Stimulated activated CD8-positive, alpha-beta memory T cell treated with anti-CD3 and anti-CD28 coated beads, Interleukin-7, amount 100 ng/mL, for 48 hours (primary cell): ENCODE results near the gene MX1.
A peak's percentile ranks its signal among the peaks of the same experiment; 100 is the strongest.

Experiments
- DNase-seq, 2 donors: peaks; one replicate each; pipeline ENCODE4 v3.0.0-alpha.2; 2020; ENCODE audit warnings: low read depth in 1 of 2; ENCODE audit errors: extremely low read depth in 1 of 2

MX1 gene, protein sequence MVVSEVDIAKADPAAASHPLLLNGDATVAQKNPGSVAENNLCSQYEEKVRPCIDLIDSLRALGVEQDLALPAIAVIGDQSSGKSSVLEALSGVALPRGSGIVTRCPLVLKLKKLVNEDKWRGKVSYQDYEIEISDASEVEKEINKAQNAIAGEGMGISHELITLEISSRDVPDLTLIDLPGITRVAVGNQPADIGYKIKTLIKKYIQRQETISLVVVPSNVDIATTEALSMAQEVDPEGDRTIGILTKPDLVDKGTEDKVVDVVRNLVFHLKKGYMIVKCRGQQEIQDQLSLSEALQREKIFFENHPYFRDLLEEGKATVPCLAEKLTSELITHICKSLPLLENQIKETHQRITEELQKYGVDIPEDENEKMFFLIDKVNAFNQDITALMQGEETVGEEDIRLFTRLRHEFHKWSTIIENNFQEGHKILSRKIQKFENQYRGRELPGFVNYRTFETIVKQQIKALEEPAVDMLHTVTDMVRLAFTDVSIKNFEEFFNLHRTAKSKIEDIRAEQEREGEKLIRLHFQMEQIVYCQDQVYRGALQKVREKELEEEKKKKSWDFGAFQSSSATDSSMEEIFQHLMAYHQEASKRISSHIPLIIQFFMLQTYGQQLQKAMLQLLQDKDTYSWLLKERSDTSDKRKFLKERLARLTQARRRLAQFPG

DNA sequence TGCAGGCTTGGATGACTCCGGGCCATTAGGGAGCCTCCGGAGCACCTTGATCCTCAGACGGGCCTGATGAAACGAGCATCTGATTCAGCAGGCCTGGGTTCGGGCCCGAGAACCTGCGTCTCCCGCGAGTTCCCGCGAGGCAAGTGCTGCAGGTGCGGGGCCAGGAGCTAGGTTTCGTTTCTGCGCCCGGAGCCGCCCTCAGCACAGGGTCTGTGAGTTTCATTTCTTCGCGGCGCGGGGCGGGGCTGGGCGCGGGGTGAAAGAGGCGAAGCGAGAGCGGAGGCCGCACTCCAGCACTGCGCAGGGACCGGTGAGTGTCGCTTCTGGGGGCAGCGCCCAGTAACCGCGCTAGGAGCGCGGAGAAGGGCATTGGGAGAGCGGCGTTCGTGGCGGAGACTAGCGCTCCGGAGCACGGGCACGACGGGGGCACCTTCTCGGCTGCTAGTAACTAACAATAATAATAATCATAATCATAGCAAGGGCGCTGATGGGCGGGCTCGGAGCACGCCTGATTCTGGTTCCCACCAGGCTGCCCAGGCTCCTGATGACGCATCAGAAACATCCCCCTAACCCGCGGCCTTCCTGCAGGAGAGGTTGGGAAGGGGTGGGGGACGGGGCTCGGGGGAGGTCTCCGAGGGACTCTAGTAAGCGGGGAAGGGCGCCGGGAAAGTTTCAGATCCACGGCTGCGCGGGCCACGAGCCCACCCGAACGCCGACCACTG lies at the start of gene MX1:
MX1 (plus strand) TSS at position 286 of the 722 bp plus-strand sequence. CDS start 5,832 bp downstream, outside the sequence.
- peak; percentile 48 to 68 for DNase-seq

DNA sequence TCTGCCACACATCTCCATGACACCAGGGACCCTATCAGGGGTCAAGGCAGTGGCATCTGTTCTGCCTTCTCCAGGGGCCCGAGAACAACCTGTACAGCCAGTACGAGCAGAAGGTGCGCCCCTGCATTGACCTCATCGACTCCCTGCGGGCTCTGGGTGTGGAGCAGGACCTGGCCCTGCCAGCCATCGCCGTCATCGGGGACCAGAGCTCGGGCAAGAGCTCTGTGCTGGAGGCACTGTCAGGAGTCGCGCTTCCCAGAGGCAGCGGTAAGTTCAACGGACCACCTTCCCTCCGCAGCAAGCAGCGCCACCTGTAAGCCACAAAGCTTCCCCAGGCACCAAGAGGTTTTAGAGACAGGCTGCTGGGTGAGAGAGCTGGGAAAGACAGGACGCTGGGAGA lies 48.3 kb upstream of the MX1 start:
- no peak for DNase-seq

DNA sequence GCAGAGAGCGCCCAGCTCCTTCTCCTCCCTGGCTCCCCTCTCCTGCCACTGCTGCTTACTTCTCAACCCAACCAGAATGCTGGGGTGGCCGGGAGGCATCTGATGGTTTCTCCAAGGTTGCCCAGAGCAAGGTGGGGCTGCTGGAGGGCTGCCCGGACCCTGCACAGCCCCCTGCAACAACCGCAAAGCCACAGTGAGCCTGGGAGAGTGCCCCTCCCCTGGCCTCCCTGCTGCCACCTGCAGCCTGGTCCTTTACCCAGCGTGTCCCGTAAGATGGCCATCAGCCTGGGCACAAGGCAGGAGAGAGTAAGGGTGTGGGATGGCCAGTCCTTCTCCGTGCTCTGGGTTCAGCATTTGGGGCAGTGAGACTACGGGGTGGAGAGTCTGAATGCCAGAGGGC lies 47.2 kb upstream of the MX1 start:
- DNase-seq = no peak

DNA sequence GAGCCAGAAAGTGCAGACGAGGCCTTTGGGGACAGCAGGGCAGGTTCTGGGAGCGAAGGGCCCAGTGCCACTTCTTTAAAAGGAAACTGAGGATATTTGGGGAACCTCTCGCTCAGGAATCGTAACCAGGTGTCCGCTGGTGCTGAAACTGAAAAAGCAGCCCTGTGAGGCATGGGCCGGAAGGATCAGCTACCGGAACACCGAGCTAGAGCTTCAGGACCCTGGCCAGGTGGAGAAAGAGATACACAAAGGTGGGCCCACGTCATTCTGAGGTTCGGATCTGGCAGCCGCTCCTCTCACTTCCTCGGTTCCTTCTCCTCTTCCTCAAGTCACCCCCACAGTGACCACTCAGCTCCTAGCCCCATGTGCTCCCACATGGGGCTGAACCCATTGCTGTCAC lies 46.1 kb upstream of the MX1 start:
- DNase-seq = no peak

DNA sequence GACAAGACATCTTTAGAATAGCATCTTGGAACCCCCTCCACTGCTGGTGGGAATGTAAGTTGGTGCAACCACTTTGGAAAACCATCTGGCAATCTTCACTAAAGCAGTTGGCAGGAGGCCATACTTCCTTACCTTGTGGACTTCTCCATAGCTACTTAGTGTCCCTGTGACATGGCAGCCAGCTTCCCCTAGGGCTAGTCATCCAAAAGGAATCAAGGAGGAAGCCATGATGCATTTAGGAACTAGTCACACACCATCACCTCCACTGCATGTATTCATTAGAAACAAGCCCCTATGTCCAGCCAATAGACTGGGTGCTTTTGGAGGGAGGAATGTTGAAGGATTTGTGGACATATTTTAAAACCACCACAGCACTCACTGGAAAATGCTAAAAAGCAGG lies 44.3 kb upstream of the MX1 start:
- DNase-seq = no peak

DNA sequence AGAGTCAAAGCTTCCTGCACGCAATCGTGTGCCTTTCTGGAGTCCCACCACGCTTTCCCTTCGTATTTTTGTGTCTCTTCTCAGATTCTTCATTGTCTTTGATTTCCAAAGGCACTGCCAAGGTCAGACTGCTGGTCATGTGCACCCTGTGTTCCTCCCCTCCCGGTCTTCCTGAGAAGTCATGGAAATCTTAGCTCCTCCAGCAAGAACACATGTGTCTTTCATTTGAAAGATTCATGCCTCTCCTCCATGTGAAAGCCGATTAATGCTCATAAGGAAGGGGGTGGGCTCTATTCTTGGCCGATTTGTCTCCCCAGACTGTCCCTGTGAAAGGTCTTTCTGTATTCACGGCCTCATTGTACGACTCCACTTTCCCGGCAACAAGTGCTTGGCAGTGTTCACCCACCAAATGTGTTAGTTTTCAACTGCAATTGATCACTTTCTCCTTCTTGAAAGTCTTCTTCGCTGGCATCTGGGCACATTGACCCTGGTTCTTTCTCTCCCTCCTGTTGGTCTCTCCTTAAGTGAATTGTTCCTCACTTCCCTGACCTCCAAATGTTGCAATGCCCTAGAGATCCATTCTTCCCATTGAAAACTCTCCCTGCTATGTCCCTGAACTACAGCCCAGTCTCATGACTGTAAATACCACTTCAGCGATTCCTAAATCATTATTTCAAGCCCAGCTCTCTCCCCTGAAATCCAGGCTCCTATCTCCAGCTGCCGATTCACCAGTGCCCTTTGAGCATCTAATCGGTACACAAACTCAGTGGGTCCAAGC lies 38.8 kb upstream of the MX1 start:
- no peak for DNase-seq

DNA sequence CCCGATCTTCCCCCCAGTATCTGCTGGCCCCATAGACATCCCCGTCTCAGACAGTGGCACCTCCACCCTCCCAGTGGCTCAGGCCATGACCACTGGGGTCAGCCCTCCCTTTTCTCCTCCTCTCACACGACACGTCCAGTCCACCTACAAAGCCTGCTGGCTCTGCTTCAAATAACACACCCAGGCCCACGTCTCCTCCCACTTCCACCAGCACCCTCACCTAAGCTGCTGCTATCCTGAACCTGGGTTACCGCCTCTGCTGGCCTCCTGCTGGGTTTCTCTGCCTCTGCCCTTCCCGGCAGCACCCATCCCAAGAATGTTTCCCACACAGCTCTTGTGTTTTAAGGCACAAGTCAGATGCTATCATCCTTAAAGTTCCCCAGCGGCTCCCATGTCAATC lies 38.2 kb upstream of the MX1 start:
- no peak for DNase-seq

DNA sequence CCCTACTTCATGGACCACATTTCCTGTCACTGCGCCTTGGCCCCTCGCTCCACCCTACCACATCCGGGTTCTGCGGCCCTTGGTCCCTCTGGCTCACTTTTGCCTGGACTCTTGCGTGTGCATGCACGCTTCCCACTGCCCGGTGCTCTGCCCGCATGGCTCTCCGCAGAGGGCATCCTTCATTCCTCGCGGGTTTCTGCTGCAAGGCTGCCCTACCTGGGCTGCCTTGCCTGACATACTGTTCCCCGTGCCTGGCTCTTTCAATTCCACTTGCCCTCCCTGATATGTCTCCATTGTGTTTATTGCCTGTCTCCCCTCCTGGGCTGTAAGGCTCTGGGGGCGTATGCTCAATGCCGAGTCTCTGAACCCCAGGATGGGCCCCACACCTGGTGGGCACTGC lies 37.8 kb upstream of the MX1 start:
- DNase-seq = no peak

DNA sequence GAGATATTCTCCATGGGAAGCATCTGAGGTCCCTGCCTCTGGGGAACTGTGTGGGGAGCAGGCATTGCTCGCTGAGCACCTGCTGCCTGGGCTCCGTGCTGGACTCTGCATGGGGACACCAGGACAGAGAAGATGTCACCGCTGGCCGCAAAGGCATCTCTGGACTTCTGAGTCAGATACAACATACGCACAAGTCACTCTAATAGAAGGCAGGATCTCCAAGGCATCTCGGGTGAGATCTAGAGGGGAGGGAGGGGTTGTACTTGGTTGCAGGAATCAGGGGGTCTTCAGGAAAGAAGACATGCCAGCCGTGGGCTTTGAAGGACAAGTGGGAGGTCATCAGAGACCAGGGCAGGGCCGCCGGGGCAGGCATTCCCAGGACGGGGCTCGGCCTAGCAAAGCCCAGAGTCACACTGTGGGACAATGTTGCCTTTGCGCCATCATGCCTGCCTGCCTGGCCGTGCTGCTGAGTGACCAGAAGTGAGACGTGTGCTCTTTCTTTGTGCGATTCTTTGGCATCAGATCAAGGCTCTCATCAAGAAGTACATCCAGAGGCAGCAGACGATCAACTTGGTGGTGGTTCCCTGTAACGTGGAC lies 35.9 kb upstream of the MX1 start:
- no peak for DNase-seq

DNA sequence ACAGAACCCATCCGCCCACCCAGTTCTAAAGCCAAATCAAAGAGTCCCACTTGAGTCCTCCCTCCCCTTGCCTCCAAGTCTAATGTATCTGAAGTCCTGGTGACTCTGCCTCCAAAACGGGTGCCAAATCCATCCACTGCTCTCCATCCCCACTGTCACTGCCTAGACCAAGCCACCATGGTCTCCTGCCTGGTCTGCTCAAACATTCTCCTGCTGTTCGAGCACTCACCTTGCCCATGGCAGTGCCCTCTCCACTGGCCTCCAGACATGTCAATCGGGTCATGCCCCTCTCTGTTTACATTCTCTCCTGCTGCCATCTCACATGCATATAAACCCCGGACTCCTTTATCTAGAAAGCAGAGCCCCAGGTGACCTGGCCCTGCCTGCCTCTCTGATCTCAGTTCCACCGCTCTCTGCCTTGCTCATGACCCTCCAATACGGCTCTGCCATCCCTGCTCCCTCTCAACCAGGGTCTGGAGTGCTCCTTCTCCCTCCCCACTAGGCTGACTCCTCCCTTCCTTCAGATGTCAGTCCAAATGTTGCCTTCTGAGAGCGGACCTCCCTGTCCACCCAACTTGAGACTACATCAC lies 32.1 kb upstream of the MX1 start:
- DNase-seq = no peak

DNA sequence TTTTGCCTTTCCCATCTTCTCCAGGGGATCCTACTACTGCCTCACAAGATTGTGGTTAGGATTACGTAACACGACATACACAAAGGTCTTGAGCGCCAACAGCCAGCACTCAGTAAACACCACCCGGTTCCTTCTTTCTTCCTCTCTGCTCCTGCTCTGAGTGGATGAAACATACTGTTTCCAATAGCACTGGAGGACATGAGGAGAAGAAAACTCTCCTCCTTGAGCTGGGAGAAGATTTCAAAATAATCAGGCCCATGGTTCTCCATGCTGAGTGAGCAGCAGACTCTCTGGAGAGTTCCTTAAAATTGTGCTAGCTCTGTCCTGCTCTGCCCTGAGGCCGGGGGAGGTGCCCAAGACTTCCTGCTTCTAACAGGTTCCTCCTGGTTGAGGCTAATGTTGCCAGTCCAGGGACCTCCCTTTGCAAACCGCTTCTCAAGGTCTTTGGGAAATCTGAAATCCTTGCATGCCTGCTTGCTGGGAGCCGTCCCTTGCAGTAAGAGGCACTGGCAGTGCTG lies 29.4 kb upstream of the MX1 start:
- DNase-seq = no peak

DNA sequence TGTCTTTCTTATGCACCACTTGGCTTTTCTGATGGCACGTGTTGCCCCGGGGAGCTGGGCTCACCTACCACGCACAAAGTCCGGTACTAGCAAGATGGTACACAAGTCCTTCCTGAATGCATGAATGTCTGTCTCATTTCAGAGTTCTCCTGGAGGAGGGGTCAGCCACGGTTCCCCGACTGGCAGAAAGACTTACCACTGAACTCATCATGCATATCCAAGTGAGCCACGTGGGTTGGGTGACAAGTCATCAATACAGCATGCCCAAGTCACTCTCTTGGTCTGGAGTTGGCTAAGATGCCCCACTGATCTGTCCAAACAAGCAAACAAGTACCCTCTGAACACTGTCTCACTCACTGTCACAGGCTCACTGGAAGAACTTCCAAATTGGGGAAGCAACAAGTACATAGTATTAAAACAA lies 28.6 kb upstream of the MX1 start:
- DNase-seq = no peak

DNA sequence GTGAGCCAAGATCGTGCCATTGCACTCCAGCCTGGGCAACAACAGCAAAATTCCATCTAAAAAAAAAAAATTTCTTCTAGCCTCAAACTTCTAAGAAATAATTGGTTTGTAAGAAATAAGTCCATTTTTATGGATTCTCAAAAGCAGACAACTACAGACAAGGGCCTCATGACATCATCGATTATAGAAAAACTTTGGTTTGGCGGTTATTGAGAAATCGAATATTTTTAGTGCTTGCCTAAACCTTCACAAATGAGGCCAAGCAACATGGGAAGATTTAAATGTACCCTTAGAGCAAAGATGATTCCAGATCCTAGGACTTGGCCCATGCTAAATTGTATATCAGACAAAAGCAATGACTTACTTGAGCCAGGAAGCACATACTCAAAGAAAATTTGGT lies 27.8 kb upstream of the MX1 start:
- no peak for DNase-seq

DNA sequence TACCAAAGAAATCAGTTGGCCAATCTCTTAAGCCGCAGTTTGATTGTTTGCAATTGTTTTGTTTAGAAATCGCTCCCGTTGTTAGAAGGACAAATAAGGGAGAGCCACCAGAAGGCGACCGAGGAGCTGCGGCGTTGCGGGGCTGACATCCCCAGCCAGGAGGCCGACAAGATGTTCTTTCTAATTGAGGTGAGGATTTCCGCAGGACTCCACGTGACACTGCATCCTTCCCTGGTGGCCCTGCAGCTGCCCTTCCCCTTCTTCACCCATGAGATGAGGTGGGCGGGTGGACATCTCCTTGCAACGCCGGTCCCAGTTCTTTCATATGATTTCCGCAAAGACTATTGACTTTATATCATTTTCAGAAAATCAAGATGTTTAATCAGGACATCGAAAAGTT lies 27.2 kb upstream of the MX1 start:
- no peak for DNase-seq

DNA sequence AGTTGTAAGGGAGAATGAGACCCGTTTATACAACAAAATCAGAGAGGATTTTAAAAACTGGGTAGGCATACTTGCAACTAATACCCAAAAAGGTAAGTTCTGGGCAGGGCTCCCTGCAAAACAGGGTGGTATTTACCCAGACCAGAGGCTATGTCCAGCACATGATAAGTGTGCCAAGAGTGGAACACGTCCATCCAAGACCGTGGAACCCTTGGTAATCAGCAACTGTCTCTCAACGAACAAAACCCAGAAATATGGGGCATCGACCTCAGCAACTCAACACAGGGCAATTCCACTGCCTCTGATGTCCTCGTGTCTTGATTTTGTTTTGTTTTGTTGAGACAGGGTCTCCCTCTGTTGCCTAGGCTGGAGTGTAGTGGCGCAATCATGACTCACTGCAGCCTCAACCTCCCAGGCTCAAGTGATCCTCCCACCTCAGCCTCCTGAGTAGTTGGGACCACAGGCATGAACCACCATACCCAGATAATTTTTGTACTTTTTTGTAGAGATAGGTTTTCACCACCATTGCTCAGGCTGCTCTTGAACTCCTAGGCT lies 26.7 kb upstream of the MX1 start:
- no peak for DNase-seq

DNA sequence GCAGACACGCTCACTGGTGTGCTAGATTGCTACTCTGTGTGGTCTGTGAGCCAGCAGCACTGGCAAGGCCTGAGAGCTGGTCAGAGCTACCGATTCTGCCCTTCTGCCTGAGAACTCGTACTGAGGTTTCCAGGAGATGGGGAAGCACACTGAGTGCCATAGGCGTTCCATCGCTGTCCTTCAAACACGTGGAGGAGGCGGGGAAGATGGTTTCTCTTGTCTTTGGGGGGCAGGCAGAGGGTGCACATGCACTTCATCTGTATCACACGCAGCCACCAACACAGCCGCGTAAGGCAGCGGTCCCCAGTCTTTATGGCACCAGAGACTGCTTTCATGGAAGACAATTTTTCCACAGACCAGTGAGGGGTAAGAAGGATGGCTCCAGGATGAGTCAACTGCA lies 23.8 kb upstream of the MX1 start:
- DNase-seq = no peak

DNA sequence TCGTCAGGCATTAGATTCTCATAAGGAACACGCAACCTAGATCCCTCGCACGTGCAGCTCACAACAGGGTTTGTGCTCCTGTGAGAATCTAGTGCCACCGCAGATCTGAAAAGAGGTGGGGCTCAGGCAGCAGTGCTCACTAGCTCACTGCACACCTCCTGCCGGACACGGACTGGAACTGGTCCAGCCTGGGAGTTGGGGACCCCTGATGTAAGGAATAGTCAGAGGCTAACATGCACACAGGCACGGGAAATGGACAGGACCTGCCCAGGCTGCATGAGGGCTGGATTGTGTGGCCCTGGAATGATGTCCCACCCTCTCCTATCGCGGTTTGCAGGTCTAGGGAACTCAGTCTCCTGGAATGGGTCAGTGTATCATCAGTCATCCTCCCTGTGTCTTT lies 23.2 kb upstream of the MX1 start:
- no peak for DNase-seq

DNA sequence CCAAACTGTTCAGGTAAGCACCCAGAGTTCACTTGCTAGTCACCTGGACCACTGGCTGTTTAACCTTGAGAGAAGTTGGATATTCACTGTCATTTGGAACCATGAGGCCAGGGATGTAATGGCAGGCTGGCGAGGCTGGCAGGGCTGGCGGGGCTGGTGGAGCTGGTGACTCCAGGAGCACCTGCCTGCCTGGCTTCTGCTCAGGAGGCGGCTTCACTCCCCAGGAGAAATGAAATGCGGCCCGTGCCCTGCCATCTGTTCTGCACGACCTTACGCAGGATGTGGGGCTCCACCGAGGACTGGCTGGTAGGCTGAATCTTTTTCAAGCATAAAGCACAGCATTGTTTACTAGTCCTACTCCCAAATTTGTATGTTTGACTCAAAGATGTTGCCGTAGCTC lies 22.7 kb upstream of the MX1 start:
- no peak for DNase-seq

DNA sequence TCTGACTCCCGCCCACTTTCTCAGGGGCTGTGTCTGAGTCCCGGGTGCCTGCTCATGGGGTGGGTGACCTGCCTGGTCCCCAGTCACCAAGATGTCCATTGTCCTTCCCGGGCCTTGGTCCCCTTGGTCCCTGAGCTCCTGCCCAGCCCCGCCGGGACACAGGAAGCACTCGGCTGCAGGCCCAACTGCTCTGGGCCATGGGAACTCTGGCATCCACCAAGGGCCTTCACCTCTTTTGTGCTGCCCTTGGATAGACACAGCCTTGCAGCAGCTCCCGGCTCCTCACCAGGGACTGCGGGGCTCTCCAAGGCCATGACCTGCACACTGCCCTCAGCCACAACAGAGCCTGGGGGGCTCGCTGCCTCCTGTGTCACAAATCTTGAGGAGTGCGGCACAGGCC lies 22.1 kb upstream of the MX1 start:
- DNase-seq = no peak

DNA sequence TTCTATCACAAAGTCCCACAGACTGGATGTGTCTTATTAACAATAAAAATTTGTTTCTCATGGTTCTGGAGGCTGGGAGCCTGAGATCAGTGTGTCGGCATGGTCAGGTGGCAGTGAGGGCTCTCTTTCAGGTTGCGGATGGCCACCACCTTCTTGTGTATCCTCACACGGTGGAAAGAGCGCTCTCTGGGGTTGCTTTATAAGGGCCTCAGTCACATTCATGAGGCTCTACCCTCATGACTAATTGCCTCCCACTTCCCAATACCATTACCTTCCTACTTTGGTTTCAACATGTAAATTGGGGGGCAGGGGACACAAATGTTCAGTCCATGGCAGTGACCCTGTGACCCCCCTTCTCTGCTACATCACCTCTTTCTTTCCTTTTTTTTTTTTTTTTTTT lies 20.7 kb upstream of the MX1 start:
- no peak for DNase-seq
